GM18861 (cell line): ENCODE measurements around the gene AEN.

Experiments used
- ATAC-seq: cut with Tn5 transposase; IDR thresholded peaks from one replicate; pipeline ENCODE4 v1.9.1; 2021; ENCODE audit not compliant: unreplicated experiment

Gene AEN

GRCh38 chr15:88620995-88621772 lies at the start of gene AEN:
Gene AEN (plus strand): TSS chr15:88621340. CDS start chr15:88626210, 4,870 bp downstream.
- ATAC-seq, result peak; percentile 92

GRCh38 chr15:88571852-88572259 lies 49.3 kb upstream of the AEN start:
- no peak for ATAC-seq

GRCh38 chr15:88574077-88574476 lies 47.1 kb upstream of the AEN start:
- ATAC-seq, result no peak

GRCh38 chr15:88574655-88575054 lies 46.5 kb upstream of the AEN start:
- no peak for ATAC-seq

GRCh38 chr15:88579322-88579721 lies 41.8 kb upstream of the AEN start:
- ATAC-seq, result no peak

GRCh38 chr15:88580532-88580931 lies 40.6 kb upstream of the AEN start:
- ATAC-seq, result no peak

GRCh38 chr15:88586401-88587162 lies 34.6 kb upstream of the AEN start:
- ATAC-seq, result no peak

GRCh38 chr15:88590759-88591158 lies 30.4 kb upstream of the AEN start:
- no peak for ATAC-seq

GRCh38 chr15:88591384-88591783 lies 29.8 kb upstream of the AEN start:
- no peak for ATAC-seq

- ATAC-seq, result no peak
These were observed 17.3 kb upstream of the AEN start for GRCh38 chr15:88603885-88604284.

GRCh38 chr15:88604381-88605188 lies 16.6 kb upstream of the AEN start:
- ATAC-seq, result no peak

GRCh38 chr15:88605189-88606069 lies 15.7 kb upstream of the AEN start:
- no peak for ATAC-seq

GRCh38 chr15:88606070-88606794 lies 14.9 kb upstream of the AEN start:
- no peak for ATAC-seq

- no peak for ATAC-seq
These were observed 13.2 kb upstream of the AEN start for GRCh38 chr15:88607951-88608350.

GRCh38 chr15:88608607-88609181 lies 12.4 kb upstream of the AEN start:
- ATAC-seq, result no peak

GRCh38 chr15:88609344-88610090 lies 11.6 kb upstream of the AEN start:
- ATAC-seq, result no peak

- ATAC-seq, result no peak
These were observed 10.4 kb upstream of the AEN start for GRCh38 chr15:88610701-88611231.

- ATAC-seq, result no peak
These were observed 8.8 kb upstream of the AEN start for GRCh38 chr15:88612186-88612796.
